IMR-90 (cell line): ENCODE measurements around the gene ALDH1B1. TPM values are rescaled to one million over a fixed set of nuclear protein-coding genes. Genes with fewer than 3 reads are reported as not detected.

Experiments
- ATAC-seq: fragments of 200-7000 bp; cut with Tn5 transposase; 2 replicates; pipeline ENCODE4 v1.9.1; 2020; ENCODE audit warnings: low read depth, mild to moderate bottlenecking, moderate library complexity
- BruUV-seq: library from RNA; stranded (reverse); fragments of 400-500 nt; replicated peaks from 2 replicates; lab custom pipeline; 2021; lab: Mats Ljungman, UMichigan
- CTCF ChIA-PET: fragments of 300-600 bp; formaldehyde crosslinking; extraction: SDS; loops from one replicate; lab custom pipeline; 2021; ENCODE audit warnings: antibody characterized with exemption; lab: Yijun Ruan, JAX
- POLR2A ChIA-PET: fragments of 300-600 bp; sonication (Branson Sonifier 250); formaldehyde crosslinking; loops from one replicate; lab custom pipeline; 2022; ENCODE audit warnings: antibody characterized with exemption; ENCODE audit not compliant: unreplicated experiment; lab: Charles Lee
- DNase-seq: peaks from one replicate; pipeline ENCODE4 v3.0.0; 2013
- H2AFZ ChIP-seq: replicated peaks from 2 replicates; pipeline ENCODE3; 2013; ENCODE audit warnings: low read length, mild to moderate bottlenecking; ENCODE audit not compliant: poor library complexity
- H2AK5ac ChIP-seq: 2 replicates; pipeline ENCODE4 v1.6.1; 2013; ENCODE audit warnings: low read depth, low read length, inconsistent platforms
- H2AK9ac ChIP-seq: replicated peaks from 2 replicates; pipeline ENCODE3; 2013; ENCODE audit warnings: mild to moderate bottlenecking, low read depth, low read length, moderate library complexity; ENCODE audit not compliant: poor library complexity
- H2BK120ac ChIP-seq: 2 replicates; pipeline ENCODE4 v1.6.1; 2013; ENCODE audit warnings: low read depth, low read length, inconsistent platforms
- H2BK15ac ChIP-seq: 3 replicates; pipeline ENCODE4 v1.6.1; 2013; ENCODE audit warnings: low read depth, low read length, inconsistent platforms
- H2BK20ac ChIP-seq: 2 replicates; pipeline ENCODE4 v1.6.1; 2013; ENCODE audit warnings: low read depth, mild to moderate bottlenecking, inconsistent platforms, low read length, moderate library complexity
- H2BK5ac ChIP-seq: 2 replicates; pipeline ENCODE4 v1.6.1; 2013; ENCODE audit warnings: mild to moderate bottlenecking, low read depth, low read length, inconsistent platforms; ENCODE audit not compliant: poor library complexity, severe bottlenecking
- H3K14ac ChIP-seq: replicated peaks from 2 replicates; pipeline ENCODE4 v1.6.1; 2013; ENCODE audit warnings: low read depth, low read length, inconsistent platforms
- H3K18ac ChIP-seq: 2 replicates; pipeline ENCODE4 v1.6.1; 2013; ENCODE audit warnings: low read depth, low read length, control low read depth
- H3K23ac ChIP-seq: 2 replicates; pipeline ENCODE4 v1.6.1; 2013; ENCODE audit warnings: low read depth, low read length, inconsistent platforms
- H3K27ac ChIP-seq: 2 replicates; pipeline ENCODE4 v1.5.1; 2013; ENCODE audit warnings: mild to moderate bottlenecking, control low read depth, low read length; ENCODE audit not compliant: insufficient read depth
- H3K27me3 ChIP-seq: 2 replicates; pipeline ENCODE4 v1.6.1; 2013; ENCODE audit warnings: low read length; ENCODE audit not compliant: control insufficient read depth, insufficient read depth
- H3K36me3 ChIP-seq: 2 replicates; pipeline ENCODE4 v1.6.1; 2013; ENCODE audit warnings: low read length, mixed read lengths; ENCODE audit not compliant: control insufficient read depth, insufficient read depth
- H3K4ac ChIP-seq: 2 replicates; pipeline ENCODE4 v1.6.1; 2013; ENCODE audit warnings: low read depth, low read length, inconsistent platforms
- H3K4me1 ChIP-seq: 2 replicates; pipeline ENCODE4 v1.6.1; 2013; ENCODE audit warnings: low read length, mixed read lengths; ENCODE audit not compliant: control insufficient read depth, insufficient read depth
- H3K4me2 ChIP-seq: 2 replicates; pipeline ENCODE4 v1.6.1; 2013; ENCODE audit warnings: low read depth, mild to moderate bottlenecking, control low read depth, low read length, moderate library complexity
- H3K4me3 ChIP-seq: 2 replicates; pipeline ENCODE4 v1.5.1; 2013; ENCODE audit warnings: low read depth, mild to moderate bottlenecking, control low read depth, low read length, moderate library complexity; ENCODE audit not compliant: insufficient read depth
- H3K56ac ChIP-seq: 2 replicates; pipeline ENCODE4 v1.6.1; 2013; ENCODE audit warnings: low read length, inconsistent platforms; ENCODE audit not compliant: insufficient read depth; ENCODE audit errors: extremely low read depth
- H3K79me1 ChIP-seq, 2 experiments: 2 replicates each; pipeline ENCODE4 v1.6.1; 2013; ENCODE audit warnings: low read length in 2 of 2, inconsistent platforms in 1 of 2, low read depth in 1 of 2
- H3K9ac ChIP-seq: 2 replicates; pipeline ENCODE4 v1.6.1; 2013; ENCODE audit warnings: low read depth, low read length, control low read depth
- H3K9me1 ChIP-seq: 2 replicates; pipeline ENCODE4 v1.6.1; 2013; ENCODE audit warnings: low read length, inconsistent platforms; ENCODE audit not compliant: insufficient read depth
- H3K9me3 ChIP-seq: 2 replicates; pipeline ENCODE4 v1.6.1; 2013; ENCODE audit warnings: low read length; ENCODE audit not compliant: control insufficient read depth, insufficient read depth
- H4K20me1 ChIP-seq: 2 replicates; pipeline ENCODE4 v1.6.1; 2013; ENCODE audit warnings: low read length, inconsistent platforms; ENCODE audit not compliant: insufficient read depth
- H4K5ac ChIP-seq: 2 replicates; pipeline ENCODE4 v1.6.1; 2013; ENCODE audit warnings: mild to moderate bottlenecking, low read depth, low read length, control low read depth
- H4K8ac ChIP-seq, 2 experiments: 2 replicates each; pipeline ENCODE4 v1.6.1; 2013; ENCODE audit warnings: low read depth in 2 of 2, low read length in 2 of 2, control low read depth in 1 of 2, inconsistent platforms in 1 of 2
- H4K91ac ChIP-seq: 2 replicates; pipeline ENCODE4 v1.6.1; 2013; ENCODE audit warnings: low read depth, low read length, inconsistent platforms; ENCODE audit not compliant: insufficient read depth
- BHLHE40 ChIP-seq: fragments of 150-350 bp; IDR thresholded peaks from 2 replicates; pipeline ENCODE4 v1.6.1; 2016; ENCODE audit warnings: mild to moderate bottlenecking, low read depth, low read length
- CEBPB ChIP-seq: IDR thresholded peaks from 2 replicates; pipeline ENCODE4 v1.6.1; 2012; ENCODE audit warnings: low read depth, low read length, improper control_type of control experiment
- CTCF ChIP-seq: conservative IDR thresholded peaks from 2 replicates; pipeline ENCODE4 v1.5.1; 2012; ENCODE audit warnings: mild to moderate bottlenecking, low read depth, low read length, improper control_type of control experiment
- MAFK ChIP-seq: IDR thresholded peaks from 2 replicates; pipeline ENCODE4 v1.6.1; 2012; ENCODE audit warnings: low read depth, low read length, improper control_type of control experiment
- MXI1 ChIP-seq: IDR thresholded peaks from 2 replicates; pipeline ENCODE4 v1.6.1; 2012; ENCODE audit warnings: low read depth, mild to moderate bottlenecking, low read length, moderate library complexity, borderline replicate concordance
- POLR2A ChIP-seq: IDR thresholded peaks from 2 replicates; pipeline ENCODE4 v1.6.1; 2012; ENCODE audit warnings: mild to moderate bottlenecking, low read depth, low read length
- RAD21 ChIP-seq: IDR thresholded peaks from 2 replicates; pipeline ENCODE4 v1.6.1; 2012; ENCODE audit warnings: low read length, improper control_type of control experiment
- RCOR1 ChIP-seq: IDR thresholded peaks from 2 replicates; pipeline ENCODE4 v1.6.1; 2012; ENCODE audit warnings: mild to moderate bottlenecking, low read length, improper control_type of control experiment; ENCODE audit not compliant: insufficient replicate concordance
- RFX5 ChIP-seq: IDR thresholded peaks from 2 replicates; pipeline ENCODE4 v1.8.0; 2012; ENCODE audit warnings: low read depth, mild to moderate bottlenecking, low read length, moderate library complexity
- SMC3 ChIP-seq: fragments of 150-350 bp; IDR thresholded peaks from 2 replicates; pipeline ENCODE4 v1.6.1; 2016; ENCODE audit warnings: low read depth, mild to moderate bottlenecking, antibody characterized with exemption, low read length, moderate library complexity
- WGBS, 2 experiments: methylation state at CpG; one replicate each; pipeline versions ENCODE4 v1.1.5 to v1.1.7; 2013; ENCODE audit warnings: missing lambda C conversion rate in 2 of 2; ENCODE audit not compliant: insufficient read length in 1 of 2; ENCODE audit errors: extremely low coverage in 2 of 2; 5-methylcytosine and 5-hydroxymethylcytosine counted together
- dilution Hi-C: fragments of 300-500 bp; cut with HindIII; formaldehyde crosslinking; loops from one replicate; pipeline ENCODE4 v1.14.3; 2018; ENCODE audit warnings: low sequenced_read_pairs; ENCODE audit not compliant: unreplicated experiment
- in situ Hi-C: fragments of 300-500 bp; cut with MboI; formaldehyde crosslinking; loops from 3 replicates; pipeline ENCODE4 v1.14.3; 2019; ENCODE audit warnings: low sequenced_read_pairs, inconsistent platforms, mixed read lengths
- intact Hi-C: fragments of 100-400 bp; cut with micrococcal nuclease; formaldehyde crosslinking; loops from 2 replicates; pipeline ENCODE4 v1.10.0; 2022
- polyA plus RNA-seq, 3 experiments: library from polyadenylated mRNA; depleted of rRNA; stranded (reverse); fragments of >200 nt; gene quantifications; 2 replicates each; pipeline ENCODE4 v1.2.3, GENCODE V29; 2012; ENCODE audit warnings: low replicate concordance in 1 of 3
- total RNA-seq: library from RNA; depleted of rRNA; stranded (reverse); fragments of >200 nt; gene quantifications from 2 replicates; pipeline ENCODE4 v1.2.3, GENCODE V29; 2012
- TF ChIP-seq, protein P1 (sequence below): fragments of 150-350 bp; IDR thresholded peaks from 2 replicates; pipeline ENCODE4 v1.6.1; 2016; ENCODE audit warnings: low read depth, mild to moderate bottlenecking, low read length, moderate library complexity, borderline replicate concordance
- TF ChIP-seq, protein P2 (sequence below): fragments of 150-350 bp; IDR thresholded peaks from 2 replicates; pipeline ENCODE4 v1.6.1; 2017; ENCODE audit warnings: mild to moderate bottlenecking, antibody characterized with exemption, low read length, low read depth

The ALDH1B1 gene
- total and polyA plus RNA-seq, 2 of the 4 experiments (the other 2 are of a cell fraction): 29.6 to 37.6 TPM

- Histone ChIP-seq H3K4ac (no peak overlapping the region), H2BK5ac (no peak overlapping the region), H3K9me3 (no peaks in the 10 kb centered on the region), H3K27ac (no peak overlapping the region), H3K9ac (no peak overlapping the region), H3K79me1 (no peaks in the 10 kb centered on the region), H4K91ac (no peak overlapping the region), H3K9me1 (no peaks in the 10 kb centered on the region), H4K20me1 (no peaks in the 10 kb centered on the region), H4K8ac (no peak overlapping the region), H2BK120ac (no peak overlapping the region), H2BK15ac (no peak overlapping the region), H3K23ac (0 out of 2 replicates have a peak overlapping the region, but pooled peaks have one; percentile 46), H3K18ac (no peak overlapping the region), H2BK20ac (no peak overlapping the region), H3K4me3 (no peak overlapping the region), H3K4me2 (no peak overlapping the region), H2AK5ac (no peak overlapping the region), H3K36me3 (no peaks in the 10 kb centered on the region), H3K27me3 (peaks cover 67% of the 10 kb centered on the region), H2AFZ (peak overlapping the region; percentile 18), H2AK9ac (no peak overlapping the region), H4K5ac (no peak overlapping the region), H3K56ac (no peak overlapping the region), H3K4me1 (no peaks in the 10 kb centered on the region), H3K14ac (no peak overlapping the region)
- intact Hi-C loops (no loop called here), dilution Hi-C loops (no loop called here), in situ Hi-C loops (no loop called here)
- TF ChIP-seq POLR2A: no peak
- TF ChIP-seq CTCF: no peak
- TF ChIP-seq, protein P1, sequence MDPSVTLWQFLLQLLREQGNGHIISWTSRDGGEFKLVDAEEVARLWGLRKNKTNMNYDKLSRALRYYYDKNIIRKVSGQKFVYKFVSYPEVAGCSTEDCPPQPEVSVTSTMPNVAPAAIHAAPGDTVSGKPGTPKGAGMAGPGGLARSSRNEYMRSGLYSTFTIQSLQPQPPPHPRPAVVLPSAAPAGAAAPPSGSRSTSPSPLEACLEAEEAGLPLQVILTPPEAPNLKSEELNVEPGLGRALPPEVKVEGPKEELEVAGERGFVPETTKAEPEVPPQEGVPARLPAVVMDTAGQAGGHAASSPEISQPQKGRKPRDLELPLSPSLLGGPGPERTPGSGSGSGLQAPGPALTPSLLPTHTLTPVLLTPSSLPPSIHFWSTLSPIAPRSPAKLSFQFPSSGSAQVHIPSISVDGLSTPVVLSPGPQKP: no peak
- TF ChIP-seq, protein P2, sequence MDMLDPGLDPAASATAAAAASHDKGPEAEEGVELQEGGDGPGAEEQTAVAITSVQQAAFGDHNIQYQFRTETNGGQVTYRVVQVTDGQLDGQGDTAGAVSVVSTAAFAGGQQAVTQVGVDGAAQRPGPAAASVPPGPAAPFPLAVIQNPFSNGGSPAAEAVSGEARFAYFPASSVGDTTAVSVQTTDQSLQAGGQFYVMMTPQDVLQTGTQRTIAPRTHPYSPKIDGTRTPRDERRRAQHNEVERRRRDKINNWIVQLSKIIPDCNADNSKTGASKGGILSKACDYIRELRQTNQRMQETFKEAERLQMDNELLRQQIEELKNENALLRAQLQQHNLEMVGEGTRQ: no peak
- TF ChIP-seq SMC3: no peak
- TF ChIP-seq CEBPB: no peak
- TF ChIP-seq RCOR1: no peak
- TF ChIP-seq MAFK: no peak
- TF ChIP-seq RFX5: no peak
- no peak for TF ChIP-seq BHLHE40
- no peak for TF ChIP-seq RAD21
- TF ChIP-seq MXI1: no peak
- WGBS, 2 experiments: 27% methylated on average over 4 of the region's 24 CpGs; no CpG with 5 or more reads in 1 of the 2 experiments
- CTCF ChIA-PET: no interaction called here
- ATAC-seq (no peak), DNase-seq (no peak)
- POLR2A ChIA-PET: no interaction called here
- no TSS peak for BruUV-seq
Measured at GRCh38 chr9:38414040-38414723, 21.7 kb downstream of the ALDH1B1 start.
